HG02973 (cell line): ENCODE measurements around the gene JAKMIP2.
"Not testable (repeated sequence)": the region's sequence is repeated elsewhere in the genome, so short reads cannot be mapped to it uniquely, and the experiment has no call there.

Experiments
- ATAC-seq: cut with Tn5 transposase; IDR thresholded peaks from one replicate; pipeline ENCODE4 v1.9.1; 2021; ENCODE audit warnings: moderate library complexity; ENCODE audit not compliant: unreplicated experiment

JAKMIP2 gene

DNA sequence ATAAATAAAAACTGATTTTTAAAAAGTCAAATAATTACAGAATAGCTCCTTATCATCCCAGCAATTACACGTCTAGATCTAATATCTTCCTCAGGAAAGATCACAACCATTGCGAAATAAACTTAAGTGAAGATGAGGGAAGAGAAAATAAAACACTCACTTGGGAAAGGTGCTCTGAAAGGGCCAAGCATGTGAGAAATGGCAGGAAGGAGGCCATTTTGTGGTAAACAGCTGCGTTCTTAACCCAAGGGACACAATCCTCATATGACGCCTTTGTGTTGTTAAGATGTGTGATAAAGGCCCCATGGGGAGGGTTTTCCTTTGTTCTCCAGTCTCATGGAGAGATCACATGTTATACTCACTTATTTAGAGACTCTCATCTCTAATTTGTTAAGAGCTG is 32.5 kb downstream of the JAKMIP2 start:
- ATAC-seq = no peak

- no peak for ATAC-seq
Measured at GRCh38 chr5:147748590-147748989, 33.9 kb downstream of the JAKMIP2 start.

DNA sequence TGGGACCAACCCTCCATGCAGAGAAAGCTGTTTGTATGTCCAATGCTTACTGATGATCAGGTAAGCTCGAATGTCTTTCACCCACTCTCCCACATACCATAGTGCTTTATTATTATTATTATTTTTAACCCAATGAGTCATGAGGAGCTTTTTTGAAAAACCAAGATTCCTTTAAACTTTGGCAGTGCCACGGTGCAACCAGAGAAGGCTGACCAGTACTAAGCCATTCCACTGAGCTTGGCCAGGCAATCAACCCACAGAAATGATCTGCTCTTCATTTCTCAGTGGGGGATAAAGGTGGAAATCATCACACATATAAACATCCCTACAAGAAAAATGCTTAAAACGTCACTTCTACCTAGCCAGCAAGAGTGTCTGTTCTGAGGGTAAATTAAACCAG is 35.5 kb downstream of the JAKMIP2 start:
- ATAC-seq = no peak

GRCh38 chr5:147743678-147744374 is 38.7 kb downstream of the JAKMIP2 start:
- ATAC-seq = no peak

GRCh38 chr5:147743012-147743411 is 39.5 kb downstream of the JAKMIP2 start:
- ATAC-seq = no peak

DNA sequence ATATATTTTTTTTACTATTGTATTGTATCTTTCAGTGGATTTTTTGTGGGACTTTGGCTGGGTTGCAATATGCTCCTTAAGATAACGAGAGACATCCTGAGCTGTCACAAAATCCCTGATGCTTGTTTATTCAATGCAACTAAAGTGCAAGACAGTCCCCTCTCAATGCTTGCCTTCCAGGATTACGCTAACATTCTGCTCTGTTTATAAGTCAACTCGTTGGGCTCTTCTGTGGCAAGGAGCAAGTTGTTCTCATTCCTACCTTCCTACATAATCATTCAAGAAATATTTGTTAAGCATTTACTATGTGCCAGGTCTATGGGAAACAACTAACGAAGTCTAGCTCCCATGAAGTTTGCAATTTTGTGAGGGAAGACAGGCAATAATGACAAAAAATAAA is 40.4 kb downstream of the JAKMIP2 start:
- no peak for ATAC-seq

DNA sequence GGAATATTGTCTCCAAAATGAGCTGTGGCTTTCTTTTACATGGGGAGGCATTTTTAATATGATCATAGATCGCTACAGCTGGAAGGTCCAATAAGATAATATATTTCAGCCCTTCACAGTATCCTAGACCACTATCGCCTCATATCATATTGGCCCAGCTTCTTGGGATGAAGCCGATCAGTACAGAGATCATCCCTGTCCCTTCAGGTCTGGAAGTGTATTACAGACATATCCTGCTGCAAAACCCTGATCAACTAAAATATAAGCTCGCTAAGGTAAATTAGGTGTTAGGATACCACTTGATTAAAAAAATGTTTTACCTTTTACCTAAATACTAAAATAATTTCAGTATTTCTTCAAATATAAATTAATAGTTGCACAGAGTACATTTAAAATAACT is 41.7 kb downstream of the JAKMIP2 start:
- no peak for ATAC-seq

DNA sequence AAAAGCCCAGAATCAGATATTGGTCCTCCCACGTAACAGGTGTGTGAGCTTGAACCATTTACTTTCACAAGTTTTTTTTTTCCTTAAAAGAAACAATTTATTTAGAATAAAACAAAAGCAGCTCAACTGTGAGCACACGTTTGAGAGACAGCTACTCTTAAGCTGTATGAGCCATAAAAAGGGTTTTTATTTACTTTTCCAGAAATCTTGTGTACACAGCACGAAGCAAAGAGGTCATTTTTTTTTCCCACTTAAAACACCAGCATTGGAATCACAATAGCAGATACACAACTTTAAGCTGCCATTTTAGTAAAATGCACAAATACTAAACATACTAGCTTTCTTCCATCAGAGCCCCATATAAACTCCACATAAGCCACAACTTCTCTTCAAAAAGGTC is 44.6 kb downstream of the JAKMIP2 start:
- no peak for ATAC-seq

GRCh38 chr5:147735621-147736125 is 46.9 kb downstream of the JAKMIP2 start:
- no peak for ATAC-seq

DNA sequence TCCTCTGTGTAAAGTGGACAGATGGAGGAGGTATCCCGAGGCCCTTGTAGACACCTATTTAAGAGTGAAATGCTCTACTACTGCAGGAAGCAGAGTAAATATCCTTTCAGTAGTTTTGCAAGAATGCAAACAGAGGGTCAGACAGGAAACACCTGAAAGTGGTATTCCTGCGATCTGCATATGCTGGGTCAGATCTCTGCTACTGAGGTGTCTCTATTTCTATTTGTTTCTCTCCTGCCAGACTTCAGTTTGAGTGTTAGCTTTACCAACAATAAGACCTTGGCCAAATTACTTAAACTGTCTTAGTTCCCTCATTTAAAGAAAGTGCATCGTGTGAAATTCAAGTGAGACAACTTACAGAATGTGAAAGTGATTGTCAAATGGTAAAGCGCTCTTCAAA is 47.6 kb downstream of the JAKMIP2 start:
- no peak for ATAC-seq

GRCh38 chr5:147733075-147733474 is 49.5 kb downstream of the JAKMIP2 start:
- no peak for ATAC-seq

GRCh38 chr5:147732291-147732883 is 50.1 kb downstream of the JAKMIP2 start:
- no peak for ATAC-seq

- ATAC-seq = no peak
Measured at GRCh38 chr5:147731431-147732290, 50.9 kb downstream of the JAKMIP2 start.

DNA sequence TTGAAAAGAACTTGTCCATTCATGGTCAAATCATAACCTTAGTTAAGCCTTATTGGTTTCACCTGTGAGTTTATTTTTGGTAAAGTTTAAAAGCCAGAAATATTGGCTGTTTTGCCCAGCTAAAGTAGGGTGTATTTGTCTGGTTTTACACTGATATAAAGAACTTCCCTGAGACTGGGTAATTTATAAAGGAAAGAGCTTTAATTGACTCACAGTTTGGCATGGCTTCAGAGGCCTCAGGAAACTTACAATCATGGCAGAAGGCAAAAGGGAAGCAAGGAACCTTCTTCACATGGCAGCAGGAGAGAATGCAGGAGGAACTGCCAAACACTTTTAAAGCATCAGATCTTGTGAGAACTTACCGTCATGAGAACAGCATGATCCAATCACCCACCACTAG is 55.3 kb downstream of the JAKMIP2 start:
- ATAC-seq = no peak

GRCh38 chr5:147721191-147721960 is 61.2 kb downstream of the JAKMIP2 start:
- ATAC-seq = not testable (repeated sequence)

DNA sequence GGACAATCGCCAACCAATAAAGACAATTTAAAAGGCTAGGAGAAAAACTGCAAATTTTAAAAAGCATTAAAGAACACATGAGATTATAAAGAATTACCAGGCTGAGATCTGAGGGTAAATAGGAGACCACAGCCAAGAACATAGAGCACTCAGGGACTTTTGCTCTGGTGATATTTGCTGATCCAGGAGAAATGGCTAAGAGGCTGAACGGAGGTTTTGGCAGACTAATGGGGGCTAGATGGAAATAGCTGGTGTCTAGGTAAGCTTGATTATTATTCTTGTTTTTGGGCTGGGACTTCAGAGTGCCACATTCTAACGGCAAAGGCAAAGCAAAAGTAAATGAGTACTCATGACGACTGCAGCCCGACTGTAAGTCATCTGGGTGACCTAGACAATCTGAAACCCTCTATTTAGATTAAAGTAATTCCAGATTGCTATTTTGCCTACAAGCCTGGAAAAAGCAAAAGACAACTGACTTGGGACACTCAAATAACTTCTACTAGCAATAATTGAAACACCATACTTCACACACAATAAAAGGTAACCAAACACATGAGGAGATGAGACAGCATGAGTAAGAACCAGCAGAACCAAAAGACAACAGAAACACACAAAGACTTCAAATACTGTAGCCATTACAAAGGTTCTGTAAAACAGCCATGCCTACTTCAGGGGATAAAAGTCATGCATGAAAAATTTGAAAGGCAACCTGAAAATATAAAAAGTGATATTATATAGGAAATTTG is 68.8 kb downstream of the JAKMIP2 start:
- ATAC-seq = no peak

- ATAC-seq = no peak
Measured at GRCh38 chr5:147712598-147712997, 69.9 kb downstream of the JAKMIP2 start.

DNA sequence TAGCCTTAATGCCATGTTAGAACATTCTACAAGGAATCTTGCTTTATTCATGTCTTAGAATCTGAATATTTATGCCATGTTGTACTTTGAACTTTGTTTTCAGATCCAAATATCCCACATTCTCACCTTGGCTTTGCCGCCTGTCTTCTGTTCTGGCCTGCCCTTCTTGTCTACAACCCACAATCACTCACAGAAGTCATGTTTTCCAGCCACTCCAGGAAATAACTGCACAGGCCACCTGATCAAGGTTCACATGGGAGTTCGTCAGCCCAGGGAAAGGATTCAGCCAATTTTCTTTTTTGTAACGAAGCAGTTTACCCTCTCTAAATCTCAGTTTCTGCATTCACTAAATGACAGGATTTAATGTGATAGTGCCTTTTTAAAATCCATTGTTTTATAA is 70.5 kb downstream of the JAKMIP2 start:
- no peak for ATAC-seq

- no peak for ATAC-seq
Measured at GRCh38 chr5:147711019-147711418, 71.5 kb downstream of the JAKMIP2 start.

- ATAC-seq = no peak
Measured at GRCh38 chr5:147708708-147709107, 73.8 kb downstream of the JAKMIP2 start.
